Prostate gland (tissue), 2 donors: ENCODE data around the gene STRADB. TPM values are rescaled to one million over a fixed set of nuclear protein-coding genes. Genes with fewer than 3 reads are reported as not detected.

Experiments
- DNase-seq: peaks from one replicate; pipeline ENCODE4 v3.0.0-alpha.2; 2019; ENCODE audit warnings: low spot score
- H3K27ac ChIP-seq, 2 donors: fragments of 200-600 bp; sonication (generic); 2 replicates each; pipeline ENCODE4 v1.5.1; 2017 to 2019
- H3K27me3 ChIP-seq: fragments of 200-600 bp; sonication (generic); replicated peaks from 2 replicates; pipeline ENCODE4 v1.5.1; 2019; ENCODE audit not compliant: insufficient read depth
- H3K36me3 ChIP-seq, 2 donors: fragments of 200-600 bp; sonication (generic); 1 replicate in 1 of 2; 2 replicates in 1 of 2; pipeline versions ENCODE4 v1.5.1 to v1.8.1; 2017 to 2019
- H3K4me1 ChIP-seq: fragments of 200-600 bp; sonication (generic); replicated peaks from 2 replicates; pipeline ENCODE4 v1.5.1; 2019
- H3K4me3 ChIP-seq, 2 donors: fragments of 200-600 bp; sonication (generic); 2 replicates each; pipeline ENCODE4 v1.5.1; 2017 to 2019
- H3K9me3 ChIP-seq: fragments of 200-600 bp; sonication (generic); 2 replicates; pipeline ENCODE4 v1.5.1; 2017
- CTCF ChIP-seq, 4 experiments: fragments of 200-600 bp in 2 of 4; fragments of 450-650 bp in 2 of 4; sonication (generic) in 2 of 4; IDR thresholded peaks; 1 replicate in 3 of 4; 2 replicates in 1 of 4; pipeline ENCODE4 v1.5.1; 2016 to 2019; ENCODE audit warnings: antibody characterized with exemption in 4 of 4, mild to moderate bottlenecking in 2 of 4, moderate library complexity in 2 of 4
- POLR2A ChIP-seq: fragments of 450-650 bp; IDR thresholded peaks from one replicate; pipeline ENCODE4 v1.6.1; 2016; ENCODE audit warnings: antibody characterized with exemption, mild to moderate bottlenecking
- POLR2AphosphoS5 ChIP-seq: sonication (generic); formaldehyde crosslinking; IDR thresholded peaks from one replicate; pipeline ENCODE4 v1.6.1; 2017; ENCODE audit warnings: antibody characterized with exemption
- WGBS: methylation state at CpG from one replicate; pipeline ENCODE4 v1.1.5; 2018; 5-methylcytosine and 5-hydroxymethylcytosine counted together
- intact Hi-C: fragments of 100-400 bp; cut with DNase I; formaldehyde crosslinking; loops from one replicate; pipeline ENCODE4 v1.14.2; 2022
- total RNA-seq, 2 donors: library from RNA; depleted of rRNA; stranded (reverse); fragments of >200 nt; gene quantifications; one replicate each; pipeline ENCODE4 v1.1.0, GENCODE V29; 2016

Gene STRADB
- total RNA-seq, 2 donors from 2014 or later = 20.4 to 29.8 TPM

- H3K4me1 ChIP-seq = no peaks in the 10 kb centered on the region
- TF ChIP-seq POLR2AphosphoS5 (no peak), POLR2A (no peak), CTCF (IDR thresholded peaks at IDR 0.05) (no peak)
- WGBS = 75% methylated on average over 4 of the region's 4 CpGs
Measured at GRCh38 chr2:201448701-201449100, 2.8 kb upstream of the STRADB start.

GRCh38 chr2:201450954-201451291 lies 617 bp upstream of the STRADB start:
- no peaks in the 10 kb centered on the region for H3K9me3 ChIP-seq
- no peaks in the 10 kb centered on the region for H3K27me3 ChIP-seq
- no peak for DNase-seq
- TF ChIP-seq POLR2AphosphoS5 = no peak
- no peak for TF ChIP-seq POLR2A
- no peak for TF ChIP-seq CTCF (IDR thresholded peaks at IDR 0.05)
- H3K27ac ChIP-seq = peak overlapping the region; percentile 90 to 97
- intact Hi-C loops = loop anchor here (5.0 kb wide), 2 partner anchors 39 to 214 kb away; no protein-coding TSS in a partner anchor
- 0% methylated on average over 20 of the region's 20 CpGs for WGBS
- H3K4me3 ChIP-seq = peak overlapping the region; percentile 93 to 96
- no peaks in the 10 kb centered on the region for H3K36me3 ChIP-seq
- H3K4me1 ChIP-seq = no peaks in the 10 kb centered on the region

More at GRCh38 chr2:201448701-201449100, 2.8 kb upstream of the STRADB start:
- no peak for DNase-seq
- no peaks in the 10 kb centered on the region for H3K27me3 ChIP-seq
- no peak overlapping the region for H3K4me3 ChIP-seq
- intact Hi-C loops = no loop called here
- no peak overlapping the region for H3K27ac ChIP-seq
- no peaks in the 10 kb centered on the region for H3K9me3 ChIP-seq
- no peaks in the 10 kb centered on the region for H3K36me3 ChIP-seq

GRCh38 chr2:201452058-201452921 lies 750 bp downstream of the STRADB start:
- Histone ChIP-seq H3K9me3 (no peaks in the 10 kb centered on the region), H3K36me3 (no peaks in the 10 kb centered on the region), H3K4me1 (no peaks in the 10 kb centered on the region), H3K4me3 (peak overlapping the region; percentile 93 to 96), H3K27me3 (no peaks in the 10 kb centered on the region), H3K27ac (peak overlapping the region; percentile 90 to 97)
- intact Hi-C loops = loop anchor here (5.0 kb wide), 2 partner anchors 40 to 215 kb away; no protein-coding TSS in a partner anchor
- DNase-seq = peak; percentile 17
- 11% methylated on average over 32 of the region's 49 CpGs for WGBS
- no peak for TF ChIP-seq POLR2AphosphoS5
- peak in 1 of 4 experiments; percentile 9 for TF ChIP-seq CTCF (IDR thresholded peaks at IDR 0.05)

GRCh38 chr2:201452922-201453643 lies 1.5 kb downstream of the STRADB start:
- 82% methylated on average over 6 of the region's 6 CpGs for WGBS
- Histone ChIP-seq H3K4me1 (no peaks in the 10 kb centered on the region), H3K27me3 (no peaks in the 10 kb centered on the region), H3K27ac (no peak overlapping the region), H3K4me3 (peak overlapping the region; percentile 93 to 96), H3K9me3 (no peaks in the 10 kb centered on the region), H3K36me3 (no peaks in the 10 kb centered on the region)
- DNase-seq = no peak
- intact Hi-C loops = loop anchor here (5.0 kb wide), 2 partner anchors 41 to 216 kb away; no protein-coding TSS in a partner anchor
- TF ChIP-seq POLR2A (no peak), CTCF (IDR thresholded peaks at IDR 0.05) (no peak)
